Anterior cingulate cortex (tissue), 58 donors: ENCODE results near the gene TRIM71.
"Not testable (repeated sequence)": the region's sequence is repeated elsewhere in the genome, so short reads cannot be mapped to it uniquely, and the experiment has no call there.

Source experiments
- DNase-seq, 58 donors: peaks; one replicate each; lab custom pipeline; 2025; lab: John Stamatoyannopoulos, UW

TRIM71 gene

GRCh38 chr3:32817558-32818228 lies at the start of gene TRIM71:
Gene TRIM71 (plus strand): TSS chr3:32817997. CDS start chr3:32818081, 84 bp downstream.
- peak in 2 of 58 donors; percentile 12 to 46 for DNase-seq

GRCh38 chr3:32778389-32778788 lies 39.4 kb upstream of the TRIM71 start:
- no peak for DNase-seq

DNA sequence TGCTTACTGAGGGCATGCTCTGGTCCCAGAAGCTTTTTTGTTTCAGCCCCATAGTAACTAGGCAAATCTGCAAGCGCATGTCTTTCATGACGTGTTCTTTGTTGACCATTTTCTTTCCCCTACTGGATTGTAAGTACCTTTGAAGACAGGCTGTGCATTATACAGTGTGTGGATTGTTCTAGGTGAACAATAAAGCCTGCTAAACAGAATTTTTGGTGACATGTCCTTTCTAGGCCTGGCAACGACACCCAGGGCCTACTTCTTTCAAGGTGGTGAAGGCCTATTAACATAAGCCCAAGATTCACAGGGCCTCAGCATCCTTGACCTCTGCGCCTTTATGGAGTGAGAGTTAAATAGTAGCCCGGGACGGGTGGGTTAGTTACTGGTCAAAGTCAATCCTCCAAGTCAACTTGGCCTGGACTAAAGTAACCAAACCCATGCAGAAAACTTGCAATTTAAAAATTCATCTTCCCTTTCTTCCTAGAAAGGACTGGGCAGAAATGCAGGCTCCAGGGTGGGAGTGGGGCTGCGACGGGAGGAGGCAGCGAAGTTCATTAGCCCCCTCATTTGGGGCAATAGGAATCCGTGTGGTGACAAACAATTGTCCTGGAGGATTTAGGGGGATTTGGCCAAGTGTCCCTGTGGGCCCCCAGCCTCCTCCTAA lies 37.6 kb upstream of the TRIM71 start:
- DNase-seq = no peak

DNA sequence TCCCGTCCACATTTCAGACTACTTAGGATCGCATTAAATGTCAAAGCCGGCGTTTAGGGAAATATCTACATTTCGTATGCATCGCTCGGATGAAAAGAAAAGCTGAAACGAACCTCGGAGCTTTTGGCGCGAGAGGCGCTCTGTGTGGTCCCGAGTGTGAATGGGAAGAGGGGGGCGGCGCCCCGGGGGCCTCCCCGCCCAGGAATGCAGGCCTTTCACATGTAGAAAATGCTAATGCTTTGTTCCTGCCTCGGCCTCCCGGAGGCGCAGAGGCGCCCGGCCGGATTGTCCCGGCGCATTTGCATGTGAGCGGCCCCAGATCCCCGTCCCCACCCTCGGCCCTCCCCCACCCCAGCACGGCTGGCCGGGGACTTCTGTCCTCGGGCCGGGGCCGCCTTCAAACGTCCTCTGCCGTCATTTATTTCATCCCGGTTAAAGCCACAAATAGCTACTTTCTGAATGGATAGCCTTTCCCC lies 37.0 kb upstream of the TRIM71 start:
- DNase-seq = peak in 8 of 58 donors; percentile 3 to 30 (median 14)

DNA sequence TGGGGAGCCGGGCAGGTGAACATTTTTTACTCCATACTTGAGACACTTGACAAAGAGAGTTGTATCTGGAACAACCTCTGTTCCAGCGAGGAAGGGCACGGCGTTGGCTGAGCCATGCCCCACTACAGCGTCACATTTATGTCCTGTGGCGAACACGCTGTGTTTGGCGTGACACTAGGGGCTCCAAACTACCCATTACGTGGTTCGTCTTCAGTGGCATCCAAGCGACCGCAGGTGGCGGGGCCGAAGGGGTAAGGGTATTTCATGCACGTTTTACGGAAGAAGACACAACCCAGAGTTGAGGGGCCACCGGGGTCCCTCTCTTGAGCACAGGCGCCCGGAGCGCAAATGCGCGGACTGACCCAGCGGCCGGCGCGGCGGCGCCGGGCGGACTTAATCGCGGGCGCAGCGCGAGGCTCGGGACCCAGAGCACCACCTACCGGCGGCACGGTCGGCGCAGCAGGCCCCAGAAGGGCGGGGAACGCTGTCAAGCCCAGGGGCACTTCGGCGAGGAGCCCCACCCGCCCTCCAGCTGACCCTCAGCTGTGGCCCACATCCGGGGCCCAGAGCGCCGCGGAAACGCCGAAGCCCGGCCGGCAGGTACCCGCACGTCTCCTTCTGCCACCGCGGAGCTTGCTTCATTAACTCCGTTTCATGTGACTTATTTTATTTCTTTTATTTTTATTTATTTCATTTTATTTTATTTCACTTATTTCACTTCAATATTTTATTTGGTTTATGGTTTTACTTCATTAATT lies 36.4 kb upstream of the TRIM71 start:
- DNase-seq = peak in 56 of 58 donors; percentile 5 to 69 (median 34)

- not testable (repeated sequence) for DNase-seq
These were observed 35.9 kb upstream of the TRIM71 start for GRCh38 chr3:32781969-32782270.

DNA sequence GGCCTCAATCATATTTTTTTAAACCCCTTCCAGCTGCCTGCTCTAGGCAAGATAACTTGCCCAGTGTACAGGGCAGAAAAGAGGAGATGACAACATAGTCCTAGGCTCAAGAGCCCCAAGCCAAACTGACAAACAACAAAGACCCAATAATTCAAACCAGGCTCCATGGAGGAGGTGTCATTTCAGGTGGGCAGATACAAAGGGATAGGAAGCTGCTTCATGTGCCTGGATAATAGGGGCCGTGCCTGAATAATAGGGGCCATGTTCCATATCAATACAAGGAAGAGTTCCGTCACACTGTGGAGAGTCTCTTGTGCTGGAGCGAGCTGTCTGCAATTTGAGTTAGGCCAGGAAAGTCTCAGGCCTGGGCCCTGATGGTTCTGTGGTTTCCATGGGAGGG lies 35.4 kb upstream of the TRIM71 start:
- no peak for DNase-seq

DNA sequence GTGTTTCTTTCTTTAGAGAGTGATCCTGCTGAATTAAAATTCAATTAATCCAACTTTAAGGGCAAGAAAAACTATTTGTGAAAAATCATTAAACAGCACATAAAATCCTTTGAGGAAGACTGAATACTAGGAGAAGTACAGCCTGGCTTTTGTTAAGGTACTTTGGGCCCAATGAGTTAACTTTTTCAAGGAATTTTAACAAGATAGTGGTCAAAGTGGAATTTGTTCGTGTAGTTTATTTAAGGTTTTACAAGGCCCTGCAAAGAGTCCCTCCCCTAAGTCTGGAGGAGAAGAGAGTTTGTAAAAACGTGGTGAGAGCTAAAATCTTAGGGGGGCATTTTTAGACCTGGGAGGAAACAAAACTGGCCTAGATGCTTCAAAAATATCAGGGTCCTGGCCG lies 26.0 kb upstream of the TRIM71 start:
- DNase-seq = no peak

- DNase-seq = no peak
These were observed 23.1 kb upstream of the TRIM71 start for GRCh38 chr3:32794487-32795308.

DNA sequence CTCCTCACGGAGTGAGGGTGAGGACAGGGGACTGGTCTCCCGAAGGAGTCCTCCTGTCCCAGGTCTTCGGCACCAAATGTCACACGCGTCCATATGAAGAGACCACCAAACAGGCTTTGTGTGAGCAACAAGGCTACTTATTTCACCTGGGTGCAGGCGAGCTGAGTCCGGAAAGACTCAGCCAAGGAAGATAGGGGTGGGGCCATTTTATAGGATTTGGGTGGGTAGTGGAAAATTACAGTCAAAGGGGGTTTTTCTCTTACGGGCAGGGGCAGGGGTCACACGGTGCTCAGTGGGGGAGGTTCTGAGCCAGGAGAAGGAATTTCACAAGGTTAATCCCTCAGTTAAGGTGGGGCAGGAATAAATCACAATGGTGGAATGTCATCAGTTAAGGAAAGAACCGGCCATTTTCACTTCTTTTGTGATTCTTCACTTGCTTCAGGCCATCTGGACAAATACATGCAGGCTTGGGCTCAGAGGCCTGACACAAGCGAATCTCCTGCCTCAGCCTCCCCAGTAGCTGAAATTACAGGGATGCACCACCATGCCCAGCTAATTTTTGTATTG lies 21.3 kb upstream of the TRIM71 start:
- DNase-seq = not testable (repeated sequence)

GRCh38 chr3:32797776-32798175 lies 20.0 kb upstream of the TRIM71 start:
- DNase-seq = no peak

DNA sequence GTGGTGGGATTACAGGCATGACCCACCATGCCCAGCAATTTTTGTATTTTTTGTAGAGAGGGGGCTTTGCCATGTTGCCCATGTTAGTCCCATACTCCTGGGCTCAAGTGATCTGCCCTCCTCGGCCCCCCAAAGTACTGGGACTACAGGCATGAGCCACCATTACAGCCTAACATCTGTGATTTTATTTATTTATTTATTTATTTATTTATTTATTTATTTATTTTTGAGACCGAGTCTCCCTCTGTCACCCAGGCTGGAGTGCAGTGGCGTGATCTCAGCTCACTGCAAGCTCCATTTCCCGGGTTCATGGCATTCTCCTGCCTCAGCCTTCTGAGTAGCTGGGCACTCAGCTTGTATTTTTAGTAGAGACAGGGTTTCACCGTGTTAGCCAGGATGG lies 16.4 kb upstream of the TRIM71 start:
- DNase-seq = not testable (repeated sequence)

DNA sequence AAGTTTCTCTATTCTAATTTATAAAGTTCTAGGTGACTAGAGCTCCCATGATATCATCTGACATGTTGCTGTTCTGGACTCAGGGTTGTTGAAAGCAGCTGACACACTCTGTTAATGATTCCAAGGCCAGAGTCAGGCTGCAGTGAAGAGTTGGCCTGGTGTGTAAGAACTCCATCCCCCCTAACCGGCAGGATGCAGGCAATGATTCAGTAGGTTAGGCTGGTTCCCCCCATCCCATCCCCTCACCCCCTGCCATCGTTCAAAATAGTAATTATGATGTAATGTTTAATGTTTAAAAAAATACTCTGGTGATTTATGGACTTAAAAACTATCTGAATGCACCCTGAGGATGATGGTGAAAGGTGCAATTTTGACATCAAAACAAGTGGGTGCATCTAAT lies 4.6 kb upstream of the TRIM71 start:
- no peak for DNase-seq

DNA sequence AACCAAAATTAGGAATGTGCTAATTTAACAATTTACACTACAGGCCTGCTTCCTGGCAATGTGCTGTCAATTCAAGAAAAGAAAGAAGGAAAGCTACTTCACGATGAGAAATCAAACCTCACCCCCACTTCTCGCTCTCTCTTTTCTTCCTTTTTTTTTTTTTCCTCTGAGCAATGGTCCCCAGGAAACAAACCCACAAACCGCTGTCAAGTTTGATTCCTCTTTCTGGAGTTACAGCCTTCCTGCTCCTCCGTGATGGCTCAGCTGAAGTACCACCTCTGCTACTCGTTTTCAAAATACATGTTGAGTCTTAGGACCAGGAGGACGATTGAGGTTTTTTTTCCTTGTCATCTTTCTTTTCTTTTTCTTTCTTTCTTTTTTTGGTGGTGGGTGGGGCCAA lies 3.4 kb upstream of the TRIM71 start:
- no peak for DNase-seq

GRCh38 chr3:32815841-32816438 lies 1.9 kb upstream of the TRIM71 start:
- no peak for DNase-seq

- DNase-seq = peak in 17 of 58 donors; percentile 8 to 71 (median 22)
These were observed 1.1 kb upstream of the TRIM71 start for GRCh38 chr3:32816439-32817256.

GRCh38 chr3:32817257-32817557 lies 590 bp upstream of the TRIM71 start:
- DNase-seq = peak in 5 of 58 donors; percentile 9 to 46 (median 38)

DNA sequence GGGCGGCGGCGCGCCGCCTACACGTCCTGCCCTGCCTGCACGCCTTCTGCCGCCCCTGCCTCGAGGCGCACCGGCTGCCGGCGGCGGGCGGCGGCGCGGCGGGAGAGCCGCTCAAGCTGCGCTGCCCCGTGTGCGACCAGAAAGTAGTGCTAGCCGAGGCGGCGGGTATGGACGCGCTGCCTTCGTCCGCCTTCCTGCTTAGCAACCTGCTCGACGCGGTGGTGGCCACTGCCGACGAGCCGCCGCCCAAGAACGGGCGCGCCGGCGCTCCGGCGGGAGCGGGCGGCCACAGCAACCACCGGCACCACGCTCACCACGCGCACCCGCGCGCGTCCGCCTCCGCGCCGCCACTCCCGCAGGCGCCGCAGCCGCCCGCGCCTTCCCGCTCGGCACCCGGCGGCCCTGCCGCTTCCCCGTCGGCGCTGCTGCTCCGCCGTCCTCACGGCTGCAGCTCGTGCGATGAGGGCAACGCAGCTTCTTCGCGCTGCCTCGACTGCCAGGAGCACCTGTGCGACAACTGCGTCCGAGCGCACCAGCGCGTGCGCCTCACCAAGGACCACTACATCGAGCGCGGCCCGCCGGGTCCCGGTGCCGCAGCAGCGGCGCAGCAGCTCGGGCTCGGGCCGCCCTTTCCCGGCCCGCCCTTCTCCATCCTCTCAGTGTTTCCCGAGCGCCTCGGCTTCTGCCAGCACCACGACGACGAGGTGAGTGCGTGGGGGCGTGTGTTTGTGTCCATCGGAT lies 602 bp downstream of the TRIM71 start:
- peak in 1 of 58 donors; percentile 25 for DNase-seq
